Liver (tissue), 9 donors: ENCODE results near the gene TRPC4AP. TPM values are rescaled to one million over a fixed set of nuclear protein-coding genes. Genes with fewer than 3 reads are reported as not detected.

Experiments
- DNase-seq: peaks from one replicate; pipeline ENCODE4 v3.0.0-alpha.2; 2017; ENCODE audit warnings: low spot score
- H3K27ac ChIP-seq, 2 donors: one replicate each; pipeline ENCODE4 v1.7.0; 2013; ENCODE audit warnings: inconsistent platforms in 2 of 2, low read length in 2 of 2, control low read depth in 1 of 2, low read depth in 1 of 2, mild to moderate bottlenecking in 1 of 2
- H3K27me3 ChIP-seq, 4 donors: one replicate each; pipeline versions ENCODE4 v1.6.1 to v1.7.0; 2013; ENCODE audit warnings: low read length in 3 of 4, inconsistent platforms in 1 of 4, mild to moderate bottlenecking in 1 of 4, moderate library complexity in 1 of 4; ENCODE audit not compliant: control insufficient read depth in 4 of 4, insufficient read depth in 4 of 4
- H3K36me3 ChIP-seq, 4 donors: one replicate each; pipeline versions ENCODE4 v1.6.1 to v1.7.0; 2013; ENCODE audit warnings: low read length in 3 of 4, mild to moderate bottlenecking in 3 of 4, low read depth in 1 of 4, moderate library complexity in 1 of 4; ENCODE audit not compliant: control insufficient read depth in 4 of 4, insufficient read depth in 3 of 4
- H3K4me1 ChIP-seq, 4 donors: one replicate each; pipeline versions ENCODE4 v1.6.1 to v1.7.0; 2013; ENCODE audit warnings: low read length in 3 of 4, mild to moderate bottlenecking in 3 of 4, moderate library complexity in 1 of 4; ENCODE audit not compliant: control insufficient read depth in 4 of 4, insufficient read depth in 4 of 4
- H3K4me3 ChIP-seq, 3 donors: one replicate each; pipeline versions ENCODE4 v1.6.1 to v1.7.0; 2013; ENCODE audit warnings: low read length in 3 of 3, control low read depth in 1 of 3, low read depth in 1 of 3, mild to moderate bottlenecking in 1 of 3
- H3K9ac ChIP-seq, 2 donors: one replicate each; pipeline ENCODE4 v1.7.0; 2013; ENCODE audit warnings: low read length in 2 of 2, mild to moderate bottlenecking in 2 of 2, moderate library complexity in 2 of 2, control low read depth in 1 of 2, low read depth in 1 of 2
- H3K9me3 ChIP-seq, 4 donors: one replicate each; pipeline versions ENCODE4 v1.6.1 to v1.7.0; 2013; ENCODE audit warnings: low read length in 3 of 4; ENCODE audit not compliant: control insufficient read depth in 4 of 4
- FOXA1 ChIP-seq: IDR thresholded peaks from 2 replicates; pipeline ENCODE4 v1.6.1; 2016; ENCODE audit warnings: antibody characterized with exemption
- FOXA2 ChIP-seq: IDR thresholded peaks from 2 replicates; pipeline ENCODE4 v1.6.1; 2016; ENCODE audit warnings: antibody characterized with exemption
- GABPA ChIP-seq, 2 donors: IDR thresholded peaks in 1 of 2; conservative IDR thresholded peaks in 1 of 2; 2 replicates each; pipeline ENCODE4 v1.6.1; 2016; ENCODE audit warnings: antibody characterized with exemption in 2 of 2, mild to moderate bottlenecking in 1 of 2, moderate library complexity in 1 of 2
- HNF4A ChIP-seq, 2 donors: conservative IDR thresholded peaks; 2 replicates each; pipeline ENCODE4 v1.6.1; 2016; ENCODE audit warnings: antibody characterized with exemption in 2 of 2, mild to moderate bottlenecking in 2 of 2
- HNF4G ChIP-seq: IDR thresholded peaks from 2 replicates; pipeline ENCODE4 v1.6.1; 2016; ENCODE audit warnings: antibody characterized with exemption
- JUND ChIP-seq, 2 donors: IDR thresholded peaks; 2 replicates each; pipeline ENCODE4 v1.6.1; 2016; ENCODE audit warnings: antibody characterized with exemption in 2 of 2
- NR2F2 ChIP-seq: IDR thresholded peaks from 2 replicates; pipeline ENCODE4 v1.6.1; 2016; ENCODE audit warnings: antibody characterized with exemption
- RAD21 ChIP-seq, 2 donors: IDR thresholded peaks; 2 replicates each; pipeline ENCODE4 v1.6.1; 2016; ENCODE audit warnings: antibody characterized with exemption in 2 of 2, mild to moderate bottlenecking in 2 of 2
- RXRA ChIP-seq, 2 donors: IDR thresholded peaks; 2 replicates each; pipeline ENCODE4 v1.6.1; 2017 to 2018; ENCODE audit warnings: antibody characterized with exemption in 2 of 2, mild to moderate bottlenecking in 1 of 2
- SP1 ChIP-seq: IDR thresholded peaks from 2 replicates; pipeline ENCODE4 v1.6.1; 2018; ENCODE audit warnings: antibody characterized with exemption, mild to moderate bottlenecking
- TAF1 ChIP-seq: conservative IDR thresholded peaks from 2 replicates; pipeline ENCODE4 v1.6.1; 2016; ENCODE audit warnings: antibody characterized with exemption, mild to moderate bottlenecking
- YY1 ChIP-seq: IDR thresholded peaks from 2 replicates; pipeline ENCODE4 v1.6.1; 2016; ENCODE audit warnings: antibody characterized with exemption, mild to moderate bottlenecking
- WGBS: extraction: QIAGEN DNeasy Blood & Tissue Kit; methylation state at CpG from one replicate; pipeline ENCODE4 v1.1.7; 2013; 5-methylcytosine and 5-hydroxymethylcytosine counted together
- polyA plus RNA-seq, 2 donors: library from polyadenylated mRNA; stranded (reverse) in 1 of 2; unstranded in 1 of 2; fragments of 200-250 nt in 1 of 2; fragments of >200 nt in 1 of 2; fragmentation: Nextera tagmentation in 1 of 2; extraction: Ambion mirVana in 1 of 2; gene quantifications; one replicate each; pipeline versions ENCODE4 v1.2.1 to v1.2.3, GENCODE V29; 2013 to 2015
- total RNA-seq, 2 donors: library from RNA; depleted of rRNA; stranded (reverse); fragments of >200 nt; gene quantifications; one replicate each; pipeline ENCODE4 v1.2.3, GENCODE V29; 2014
- TF ChIP-seq, protein P1 (sequence below): IDR thresholded peaks from 2 replicates; pipeline ENCODE4 v1.6.1; 2016; ENCODE audit warnings: antibody characterized with exemption
- TF ChIP-seq, protein P2 (sequence below): fragments of 150-350 bp; IDR thresholded peaks from 2 replicates; pipeline ENCODE4 v1.5.1; 2017; ENCODE audit warnings: improper control_type of control experiment, low read depth, low read length; ENCODE audit not compliant: missing input control
- TF ChIP-seq, protein P3 (sequence below): IDR thresholded peaks from 2 replicates; pipeline ENCODE4 v1.6.1; 2016; ENCODE audit warnings: antibody characterized with exemption, mild to moderate bottlenecking
- TF ChIP-seq, protein P4 (sequence below): IDR thresholded peaks from 2 replicates; pipeline ENCODE4 v1.6.1; 2016; ENCODE audit warnings: antibody characterized with exemption
- donor health status: healthy.
- donor health status: healthy.
- donor health status: healthy.
- donor health status: healthy.
- donor health status: healthy.

TRPC4AP gene
- total and polyA plus RNA-seq, 4 donors: 26.3 to 57.2 (median 33.8) TPM

DNA sequence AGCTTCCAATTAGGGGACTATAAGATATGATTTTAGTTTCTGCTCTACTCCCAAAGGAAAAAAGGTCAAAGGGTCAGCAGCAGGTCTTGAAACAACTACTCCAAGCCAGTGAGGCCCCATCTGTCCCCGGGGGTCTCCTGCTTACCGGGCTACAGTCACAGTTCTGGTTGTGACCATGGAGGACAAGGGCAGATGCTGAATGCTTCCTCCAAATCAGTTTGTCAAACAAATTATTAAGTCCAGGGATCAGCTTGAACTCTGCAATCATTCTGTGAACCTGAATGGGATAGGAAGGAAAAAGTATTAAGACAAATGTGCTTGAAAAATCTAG, 76.8 kb downstream of the TRPC4AP start (continued):
- TF ChIP-seq, protein P1, sequence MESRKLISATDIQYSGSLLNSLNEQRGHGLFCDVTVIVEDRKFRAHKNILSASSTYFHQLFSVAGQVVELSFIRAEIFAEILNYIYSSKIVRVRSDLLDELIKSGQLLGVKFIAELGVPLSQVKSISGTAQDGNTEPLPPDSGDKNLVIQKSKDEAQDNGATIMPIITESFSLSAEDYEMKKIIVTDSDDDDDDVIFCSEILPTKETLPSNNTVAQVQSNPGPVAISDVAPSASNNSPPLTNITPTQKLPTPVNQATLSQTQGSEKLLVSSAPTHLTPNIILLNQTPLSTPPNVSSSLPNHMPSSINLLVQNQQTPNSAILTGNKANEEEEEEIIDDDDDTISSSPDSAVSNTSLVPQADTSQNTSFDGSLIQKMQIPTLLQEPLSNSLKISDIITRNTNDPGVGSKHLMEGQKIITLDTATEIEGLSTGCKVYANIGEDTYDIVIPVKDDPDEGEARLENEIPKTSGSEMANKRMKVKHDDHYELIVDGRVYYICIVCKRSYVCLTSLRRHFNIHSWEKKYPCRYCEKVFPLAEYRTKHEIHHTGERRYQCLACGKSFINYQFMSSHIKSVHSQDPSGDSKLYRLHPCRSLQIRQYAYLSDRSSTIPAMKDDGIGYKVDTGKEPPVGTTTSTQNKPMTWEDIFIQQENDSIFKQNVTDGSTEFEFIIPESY: no peak
- no peak for TF ChIP-seq TAF1
- TF ChIP-seq RXRA (IDR thresholded peaks at IDR 0.05): no peak
- no peak for TF ChIP-seq FOXA2
- TF ChIP-seq YY1: no peak

DNA sequence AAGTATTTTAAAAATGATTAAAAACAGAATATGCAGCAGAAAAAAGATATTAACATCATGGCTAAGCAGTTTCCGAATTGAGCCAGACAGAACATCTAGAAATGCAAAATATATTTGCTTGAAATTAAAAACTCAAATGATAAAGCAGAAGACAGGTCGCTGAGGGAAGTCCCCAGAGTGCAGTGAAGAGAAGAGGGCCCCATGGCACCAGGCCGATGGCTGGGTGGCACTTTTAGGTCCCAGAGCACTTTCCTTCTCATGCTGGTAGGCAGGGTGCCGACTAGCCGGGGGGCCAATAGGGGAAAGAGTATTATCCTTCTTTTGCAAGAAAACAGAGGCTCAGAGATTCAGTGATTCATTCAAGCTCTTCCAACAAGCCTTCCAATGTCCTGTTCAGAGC, 78.1 kb downstream of the TRPC4AP start:
- no peak for DNase-seq
- WGBS: 96% methylated on average over 5 of the region's 5 CpGs
- Histone ChIP-seq H3K27me3 (no peaks in the 10 kb centered on the region), H3K27ac (no peak overlapping the region), H3K36me3 (peaks cover 4 to 44% (median 28%) of the 10 kb centered on the region in 4 donors), H3K4me3 (no peak overlapping the region), H3K9ac (no peak overlapping the region), H3K4me1 (peaks cover 7 to 32% (median 27%) of the 10 kb centered on the region in 4 donors), H3K9me3 (no peaks in the 10 kb centered on the region)
- TF ChIP-seq JUND (IDR thresholded peaks at IDR 0.05) (no peak), HNF4A (conservative IDR thresholded peaks at IDR 0.05) (no peak), GABPA (IDR thresholded peaks at IDR 0.05 in 1 of 2, conservative IDR thresholded peaks at IDR 0.05 in 1 of 2) (no peak), NR2F2 (no peak), SP1 (no peak), RXRA (IDR thresholded peaks at IDR 0.05) (no peak), HNF4G (no peak), RAD21 (IDR thresholded peaks at IDR 0.05) (no peak), YY1 (no peak), TAF1 (no peak), FOXA1 (no peak)
- TF ChIP-seq, protein P2, sequence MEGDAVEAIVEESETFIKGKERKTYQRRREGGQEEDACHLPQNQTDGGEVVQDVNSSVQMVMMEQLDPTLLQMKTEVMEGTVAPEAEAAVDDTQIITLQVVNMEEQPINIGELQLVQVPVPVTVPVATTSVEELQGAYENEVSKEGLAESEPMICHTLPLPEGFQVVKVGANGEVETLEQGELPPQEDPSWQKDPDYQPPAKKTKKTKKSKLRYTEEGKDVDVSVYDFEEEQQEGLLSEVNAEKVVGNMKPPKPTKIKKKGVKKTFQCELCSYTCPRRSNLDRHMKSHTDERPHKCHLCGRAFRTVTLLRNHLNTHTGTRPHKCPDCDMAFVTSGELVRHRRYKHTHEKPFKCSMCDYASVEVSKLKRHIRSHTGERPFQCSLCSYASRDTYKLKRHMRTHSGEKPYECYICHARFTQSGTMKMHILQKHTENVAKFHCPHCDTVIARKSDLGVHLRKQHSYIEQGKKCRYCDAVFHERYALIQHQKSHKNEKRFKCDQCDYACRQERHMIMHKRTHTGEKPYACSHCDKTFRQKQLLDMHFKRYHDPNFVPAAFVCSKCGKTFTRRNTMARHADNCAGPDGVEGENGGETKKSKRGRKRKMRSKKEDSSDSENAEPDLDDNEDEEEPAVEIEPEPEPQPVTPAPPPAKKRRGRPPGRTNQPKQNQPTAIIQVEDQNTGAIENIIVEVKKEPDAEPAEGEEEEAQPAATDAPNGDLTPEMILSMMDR: no peak
- TF ChIP-seq, protein P3, sequence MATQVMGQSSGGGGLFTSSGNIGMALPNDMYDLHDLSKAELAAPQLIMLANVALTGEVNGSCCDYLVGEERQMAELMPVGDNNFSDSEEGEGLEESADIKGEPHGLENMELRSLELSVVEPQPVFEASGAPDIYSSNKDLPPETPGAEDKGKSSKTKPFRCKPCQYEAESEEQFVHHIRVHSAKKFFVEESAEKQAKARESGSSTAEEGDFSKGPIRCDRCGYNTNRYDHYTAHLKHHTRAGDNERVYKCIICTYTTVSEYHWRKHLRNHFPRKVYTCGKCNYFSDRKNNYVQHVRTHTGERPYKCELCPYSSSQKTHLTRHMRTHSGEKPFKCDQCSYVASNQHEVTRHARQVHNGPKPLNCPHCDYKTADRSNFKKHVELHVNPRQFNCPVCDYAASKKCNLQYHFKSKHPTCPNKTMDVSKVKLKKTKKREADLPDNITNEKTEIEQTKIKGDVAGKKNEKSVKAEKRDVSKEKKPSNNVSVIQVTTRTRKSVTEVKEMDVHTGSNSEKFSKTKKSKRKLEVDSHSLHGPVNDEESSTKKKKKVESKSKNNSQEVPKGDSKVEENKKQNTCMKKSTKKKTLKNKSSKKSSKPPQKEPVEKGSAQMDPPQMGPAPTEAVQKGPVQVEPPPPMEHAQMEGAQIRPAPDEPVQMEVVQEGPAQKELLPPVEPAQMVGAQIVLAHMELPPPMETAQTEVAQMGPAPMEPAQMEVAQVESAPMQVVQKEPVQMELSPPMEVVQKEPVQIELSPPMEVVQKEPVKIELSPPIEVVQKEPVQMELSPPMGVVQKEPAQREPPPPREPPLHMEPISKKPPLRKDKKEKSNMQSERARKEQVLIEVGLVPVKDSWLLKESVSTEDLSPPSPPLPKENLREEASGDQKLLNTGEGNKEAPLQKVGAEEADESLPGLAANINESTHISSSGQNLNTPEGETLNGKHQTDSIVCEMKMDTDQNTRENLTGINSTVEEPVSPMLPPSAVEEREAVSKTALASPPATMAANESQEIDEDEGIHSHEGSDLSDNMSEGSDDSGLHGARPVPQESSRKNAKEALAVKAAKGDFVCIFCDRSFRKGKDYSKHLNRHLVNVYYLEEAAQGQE: no peak
- TF ChIP-seq, protein P1: no peak
- TF ChIP-seq, protein P4, sequence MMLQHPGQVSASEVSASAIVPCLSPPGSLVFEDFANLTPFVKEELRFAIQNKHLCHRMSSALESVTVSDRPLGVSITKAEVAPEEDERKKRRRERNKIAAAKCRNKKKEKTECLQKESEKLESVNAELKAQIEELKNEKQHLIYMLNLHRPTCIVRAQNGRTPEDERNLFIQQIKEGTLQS: no peak
